Measurements from ENCODE around the gene SETD2.
"Not testable (repeated sequence)": the region's sequence is repeated elsewhere in the genome, so short reads cannot be mapped to it uniquely, and the experiment has no call there.

SETD2 gene, protein sequence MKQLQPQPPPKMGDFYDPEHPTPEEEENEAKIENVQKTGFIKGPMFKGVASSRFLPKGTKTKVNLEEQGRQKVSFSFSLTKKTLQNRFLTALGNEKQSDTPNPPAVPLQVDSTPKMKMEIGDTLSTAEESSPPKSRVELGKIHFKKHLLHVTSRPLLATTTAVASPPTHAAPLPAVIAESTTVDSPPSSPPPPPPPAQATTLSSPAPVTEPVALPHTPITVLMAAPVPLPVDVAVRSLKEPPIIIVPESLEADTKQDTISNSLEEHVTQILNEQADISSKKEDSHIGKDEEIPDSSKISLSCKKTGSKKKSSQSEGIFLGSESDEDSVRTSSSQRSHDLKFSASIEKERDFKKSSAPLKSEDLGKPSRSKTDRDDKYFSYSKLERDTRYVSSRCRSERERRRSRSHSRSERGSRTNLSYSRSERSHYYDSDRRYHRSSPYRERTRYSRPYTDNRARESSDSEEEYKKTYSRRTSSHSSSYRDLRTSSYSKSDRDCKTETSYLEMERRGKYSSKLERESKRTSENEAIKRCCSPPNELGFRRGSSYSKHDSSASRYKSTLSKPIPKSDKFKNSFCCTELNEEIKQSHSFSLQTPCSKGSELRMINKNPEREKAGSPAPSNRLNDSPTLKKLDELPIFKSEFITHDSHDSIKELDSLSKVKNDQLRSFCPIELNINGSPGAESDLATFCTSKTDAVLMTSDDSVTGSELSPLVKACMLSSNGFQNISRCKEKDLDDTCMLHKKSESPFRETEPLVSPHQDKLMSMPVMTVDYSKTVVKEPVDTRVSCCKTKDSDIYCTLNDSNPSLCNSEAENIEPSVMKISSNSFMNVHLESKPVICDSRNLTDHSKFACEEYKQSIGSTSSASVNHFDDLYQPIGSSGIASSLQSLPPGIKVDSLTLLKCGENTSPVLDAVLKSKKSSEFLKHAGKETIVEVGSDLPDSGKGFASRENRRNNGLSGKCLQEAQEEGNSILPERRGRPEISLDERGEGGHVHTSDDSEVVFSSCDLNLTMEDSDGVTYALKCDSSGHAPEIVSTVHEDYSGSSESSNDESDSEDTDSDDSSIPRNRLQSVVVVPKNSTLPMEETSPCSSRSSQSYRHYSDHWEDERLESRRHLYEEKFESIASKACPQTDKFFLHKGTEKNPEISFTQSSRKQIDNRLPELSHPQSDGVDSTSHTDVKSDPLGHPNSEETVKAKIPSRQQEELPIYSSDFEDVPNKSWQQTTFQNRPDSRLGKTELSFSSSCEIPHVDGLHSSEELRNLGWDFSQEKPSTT (N-terminal part only)

DNA sequence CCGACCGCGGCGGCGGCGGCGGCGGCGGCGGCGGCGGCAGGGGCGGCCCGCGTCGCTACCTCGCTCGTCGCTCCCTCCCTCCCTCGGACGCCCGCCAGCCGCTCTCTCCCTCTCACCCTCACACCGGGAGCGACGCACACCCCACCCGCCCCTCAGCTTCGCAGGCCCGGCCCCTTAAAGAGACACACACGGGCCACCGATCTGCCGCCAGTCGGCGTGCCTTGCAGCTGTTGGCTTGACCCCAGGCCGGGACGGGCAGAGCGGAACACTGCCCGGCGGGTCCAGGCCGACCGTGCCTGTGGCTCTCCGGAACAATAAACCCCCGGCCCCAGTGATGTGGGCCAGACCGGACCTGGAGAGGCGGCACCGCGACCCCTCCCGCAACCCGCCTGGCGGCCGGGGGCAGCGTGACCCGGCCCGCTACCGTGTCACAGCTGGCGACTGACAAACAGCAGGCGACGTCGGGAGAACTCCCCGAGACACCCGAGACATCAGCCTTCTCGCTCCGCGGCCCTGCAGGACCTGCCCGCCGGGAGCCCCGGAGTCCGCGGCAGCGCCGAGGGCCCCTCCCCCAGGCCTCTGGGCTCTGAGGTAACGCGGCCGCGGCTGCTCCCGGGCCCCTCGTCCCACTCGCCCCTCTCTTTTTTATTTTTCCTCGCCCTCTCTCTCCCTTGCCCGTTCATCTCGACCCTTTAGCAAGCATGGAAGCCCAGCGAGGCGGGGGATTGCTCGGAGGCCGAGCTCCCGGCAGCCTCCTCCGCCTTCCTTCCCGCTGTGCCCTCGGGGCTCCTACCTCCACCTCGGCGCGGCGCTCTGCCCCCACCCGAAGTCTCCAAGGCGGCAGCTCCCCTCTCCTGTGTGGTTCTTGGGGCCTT lies at the start of gene SETD2:
Gene SETD2, minus strand, starts transcription at position 107 of the 875 bp plus-strand sequence. CDS start 189 bp downstream, outside the sequence.
- peak; percentile 92 for DNase-seq (ENCODE audit: low spot score)

DNA sequence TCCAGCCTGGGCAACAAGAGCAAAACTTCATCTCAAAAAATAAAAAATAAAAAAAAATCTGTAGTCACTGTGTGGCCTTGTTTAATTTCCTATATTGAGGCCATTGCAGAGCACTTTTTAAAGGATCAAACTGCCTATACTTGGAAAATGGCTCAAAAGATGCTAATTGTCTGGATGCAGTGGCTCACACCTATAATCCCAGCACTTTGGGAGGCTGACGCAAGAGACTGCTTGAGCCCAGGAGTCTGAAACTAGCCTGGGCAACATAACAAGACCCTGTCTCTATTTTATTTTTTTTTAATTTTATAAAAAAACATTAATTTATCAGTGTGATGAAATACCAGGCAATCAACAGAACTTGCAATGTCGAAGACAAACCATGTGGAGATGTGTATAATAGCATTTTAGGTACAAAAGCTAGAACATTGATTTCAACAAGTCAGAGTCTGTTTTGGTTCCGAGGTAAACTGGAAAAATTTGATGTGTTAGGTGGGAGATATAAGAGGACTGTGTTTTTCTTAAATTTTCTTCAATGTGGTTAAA lies 47.0 kb upstream of the SETD2 start:
- DNase-seq (ENCODE audit: low spot score), result no peak

DNA sequence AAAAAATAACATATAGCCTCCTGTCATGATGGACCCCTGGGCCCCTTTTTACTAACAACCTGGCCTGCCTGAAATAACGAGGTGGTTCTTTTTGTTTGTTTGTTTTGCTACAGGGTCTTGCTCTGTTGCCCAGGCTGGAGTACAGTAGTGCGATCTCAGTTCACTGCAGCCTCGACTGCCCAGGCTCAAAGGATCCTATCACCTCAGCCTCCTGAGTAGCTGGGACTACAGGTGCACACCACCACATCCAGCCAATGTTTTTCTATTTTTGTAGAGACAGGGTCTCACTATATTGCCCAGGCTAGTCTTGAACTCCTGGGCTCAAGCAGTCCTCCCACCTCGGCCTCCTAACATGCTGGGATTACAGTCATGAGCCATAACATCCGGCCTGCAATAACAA lies 42.1 kb upstream of the SETD2 start:
- DNase-seq (ENCODE audit: low spot score), result not testable (repeated sequence)

DNA sequence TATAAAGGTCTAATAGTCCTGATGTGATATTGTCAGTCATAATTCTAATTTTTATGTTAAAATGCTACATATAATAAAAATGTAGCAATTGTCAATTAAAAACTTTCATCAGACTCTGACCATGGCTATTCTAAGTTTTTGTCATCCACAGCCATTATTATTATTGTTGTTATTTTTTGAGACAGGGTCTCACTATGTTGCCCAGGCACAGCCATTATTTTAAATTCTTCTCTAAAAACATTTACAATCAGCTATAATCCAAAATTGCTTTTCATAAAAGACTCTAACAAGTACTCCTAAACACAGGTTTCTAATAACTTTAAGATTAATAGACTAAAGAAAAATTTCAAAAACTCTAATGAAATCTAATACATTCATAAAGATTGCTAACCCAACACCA lies 41.0 kb upstream of the SETD2 start:
- no peak for DNase-seq (ENCODE audit: low spot score)

DNA sequence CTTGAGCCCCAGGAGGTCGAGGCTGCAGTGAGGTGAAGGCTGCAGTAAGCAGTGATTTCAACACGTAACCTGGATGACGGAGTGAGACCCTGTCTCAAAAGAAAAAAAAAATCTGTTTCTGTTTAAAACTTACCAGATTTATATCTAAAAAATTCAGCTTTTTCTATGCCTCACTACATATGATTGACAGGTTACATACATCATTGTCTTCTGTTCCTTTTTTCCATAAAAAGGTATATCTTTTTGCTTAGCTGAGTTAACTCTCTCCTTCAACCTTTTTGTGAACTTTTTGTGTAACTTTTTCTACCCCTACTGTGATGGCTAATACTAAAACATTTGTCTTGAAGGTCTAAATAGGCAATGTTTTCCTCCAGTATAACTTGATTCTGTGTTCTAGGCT lies 38.6 kb upstream of the SETD2 start:
- no peak for DNase-seq (ENCODE audit: low spot score)

DNA sequence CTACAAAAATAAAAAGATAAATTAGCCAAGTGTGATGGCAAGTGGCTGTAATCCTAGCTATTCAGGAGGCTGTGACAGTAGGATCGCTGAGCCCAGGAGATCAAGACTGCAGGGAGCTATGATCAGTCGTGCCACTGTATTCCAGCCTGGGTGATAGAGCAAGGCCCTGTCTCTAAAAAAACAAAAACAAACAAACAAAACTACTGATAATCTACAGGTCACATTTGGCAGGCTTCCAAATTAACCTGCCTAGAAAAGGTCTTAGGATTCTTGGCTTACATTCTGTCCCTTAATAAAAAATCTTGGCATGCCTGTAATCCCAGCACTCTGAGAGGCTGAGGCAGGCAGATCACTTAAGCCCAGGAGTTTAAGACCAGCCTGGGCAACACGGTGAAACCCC lies 33.4 kb upstream of the SETD2 start:
- DNase-seq (ENCODE audit: low spot score), result no peak

DNA sequence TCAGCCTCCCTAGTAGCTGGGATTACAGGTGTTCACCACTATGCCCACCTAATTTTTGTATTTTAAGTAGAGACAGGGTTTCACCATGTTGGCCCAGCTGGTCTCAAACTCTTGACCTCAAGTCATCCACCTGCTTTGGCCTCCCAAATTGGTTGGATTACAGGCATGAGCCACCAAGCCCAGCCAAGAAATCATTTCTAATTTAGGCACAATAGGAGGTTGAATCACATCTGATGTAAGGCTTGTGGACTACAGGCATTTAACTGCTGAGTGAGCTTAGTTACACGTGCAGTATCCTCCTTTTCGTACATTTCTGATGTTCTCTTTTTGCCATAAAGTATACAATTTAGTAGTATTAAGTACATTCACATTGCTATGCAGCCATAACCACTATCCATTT lies 31.1 kb upstream of the SETD2 start:
- no peak for DNase-seq (ENCODE audit: low spot score)

DNA sequence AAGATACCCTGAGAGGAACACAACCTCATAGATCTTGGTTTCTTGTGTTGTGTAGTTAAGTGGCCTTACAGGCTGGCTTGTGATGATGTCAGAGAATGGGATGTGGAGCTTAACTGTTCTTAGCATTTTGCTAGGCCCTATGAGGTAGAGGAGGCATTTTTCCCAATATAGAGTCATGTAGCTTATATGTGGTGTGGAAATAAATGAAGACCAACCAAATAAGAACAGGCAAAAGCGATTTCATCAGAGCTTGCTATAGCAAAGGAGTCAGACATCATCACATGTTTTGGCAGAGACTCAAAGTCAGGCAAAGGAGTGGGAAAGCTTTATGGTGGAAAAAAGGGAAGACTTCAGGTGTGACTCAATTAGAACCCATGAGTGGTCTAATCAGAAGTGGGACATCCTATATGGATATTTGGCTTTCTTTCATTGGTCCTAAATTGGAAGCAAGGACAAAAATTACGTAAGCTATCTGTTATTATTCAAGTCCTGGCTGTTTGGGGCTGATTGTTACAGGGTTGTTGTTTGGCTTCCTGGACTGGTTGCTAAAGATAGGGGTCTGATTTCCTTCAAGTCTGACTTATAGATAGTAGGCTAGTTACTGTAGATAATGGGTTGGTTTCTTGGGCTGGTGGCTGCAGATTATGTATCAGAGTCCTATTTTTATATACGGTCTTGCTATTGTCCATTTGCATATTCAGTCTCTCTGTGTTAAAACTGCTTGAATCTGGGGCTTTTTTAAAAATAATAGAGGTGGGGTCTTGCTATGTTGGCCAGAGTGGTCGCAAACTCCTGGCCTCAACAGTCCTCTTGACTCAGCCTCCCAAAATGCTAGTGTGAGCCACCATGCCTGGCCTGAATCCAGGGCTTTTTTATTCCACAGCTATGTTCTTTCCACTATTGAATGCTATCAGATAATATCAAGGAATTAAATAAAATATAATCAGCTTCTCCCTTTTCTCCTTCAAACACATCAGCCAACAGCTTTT lies 30.3 kb upstream of the SETD2 start:
- no peak for DNase-seq (ENCODE audit: low spot score)

DNA sequence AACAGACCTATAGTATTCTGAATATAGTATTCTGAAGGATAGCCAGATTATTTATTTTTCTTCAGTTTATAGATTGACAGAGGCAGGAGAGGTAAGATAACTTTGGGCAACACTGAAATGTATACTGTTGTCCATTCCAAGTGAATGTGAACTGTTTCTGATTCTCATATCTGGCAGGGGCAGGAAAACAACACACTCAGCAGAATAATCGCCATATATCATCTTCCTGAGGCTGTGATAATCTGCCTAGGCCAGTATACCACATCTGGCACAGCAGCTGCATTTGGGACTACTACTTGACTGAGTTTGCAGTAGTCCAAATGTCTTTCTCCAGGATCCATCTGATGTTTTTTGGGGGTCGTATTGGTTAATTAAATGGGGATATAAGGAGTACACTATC lies 22.4 kb upstream of the SETD2 start:
- no peak for DNase-seq (ENCODE audit: low spot score)

DNA sequence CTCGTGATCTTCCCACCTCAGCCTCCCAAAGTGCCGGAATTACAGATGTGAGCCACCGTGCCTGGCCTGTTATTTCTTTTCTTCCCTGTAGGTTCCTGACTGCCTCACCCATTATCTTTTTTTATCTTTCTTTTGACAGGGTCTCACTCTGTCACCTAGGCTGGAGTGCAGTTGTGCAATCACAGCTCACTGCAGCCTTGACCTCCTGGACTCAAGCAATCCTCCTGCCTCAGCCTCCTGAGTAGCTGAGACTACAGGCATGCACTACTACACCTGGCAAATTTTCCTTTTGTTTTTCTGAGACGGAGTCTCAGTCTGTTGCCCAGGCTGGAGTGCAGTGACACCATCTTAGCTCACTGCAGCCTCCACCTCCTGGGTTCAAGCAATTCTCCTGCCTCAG lies 17.8 kb upstream of the SETD2 start:
- not testable (repeated sequence) for DNase-seq (ENCODE audit: low spot score)

DNA sequence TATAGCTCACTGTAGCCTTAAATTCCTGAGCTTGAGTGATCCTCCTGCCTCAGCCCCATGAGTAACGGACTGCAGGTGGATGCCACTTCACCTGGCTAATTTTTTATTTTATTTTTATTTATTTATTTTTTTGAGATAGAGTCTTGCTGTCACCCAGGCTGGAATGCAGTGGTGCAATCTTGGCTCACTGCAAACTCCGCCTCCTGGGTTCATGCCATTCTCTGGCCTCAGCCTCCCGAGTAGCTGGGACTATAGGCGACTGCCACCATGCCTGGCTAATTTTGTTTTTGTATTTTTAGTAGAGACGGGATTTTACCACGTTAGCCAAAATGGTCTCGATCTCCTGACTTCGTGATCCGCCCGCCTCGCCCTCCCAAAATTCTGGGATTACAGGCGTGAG lies 16.1 kb upstream of the SETD2 start:
- not testable (repeated sequence) for DNase-seq (ENCODE audit: low spot score)

DNA sequence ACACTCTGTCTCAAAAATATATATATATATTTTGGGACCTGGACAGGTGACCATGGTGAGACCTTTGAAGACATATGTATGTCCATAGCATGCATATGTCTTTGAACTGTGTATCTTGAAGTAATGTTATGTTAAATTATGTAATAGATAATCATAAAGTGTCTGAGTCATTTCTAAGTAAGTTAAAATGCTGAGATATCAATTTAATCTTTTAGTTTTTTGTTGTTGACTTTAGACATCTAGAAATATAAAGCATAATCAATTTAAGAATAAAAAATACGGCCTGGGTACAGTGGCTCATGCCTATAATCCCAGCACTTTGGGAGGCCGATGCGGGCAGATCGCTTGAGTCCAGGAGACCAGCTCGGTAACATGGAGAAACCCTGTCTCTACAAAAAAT lies 12.7 kb upstream of the SETD2 start:
- no peak for DNase-seq (ENCODE audit: low spot score)

DNA sequence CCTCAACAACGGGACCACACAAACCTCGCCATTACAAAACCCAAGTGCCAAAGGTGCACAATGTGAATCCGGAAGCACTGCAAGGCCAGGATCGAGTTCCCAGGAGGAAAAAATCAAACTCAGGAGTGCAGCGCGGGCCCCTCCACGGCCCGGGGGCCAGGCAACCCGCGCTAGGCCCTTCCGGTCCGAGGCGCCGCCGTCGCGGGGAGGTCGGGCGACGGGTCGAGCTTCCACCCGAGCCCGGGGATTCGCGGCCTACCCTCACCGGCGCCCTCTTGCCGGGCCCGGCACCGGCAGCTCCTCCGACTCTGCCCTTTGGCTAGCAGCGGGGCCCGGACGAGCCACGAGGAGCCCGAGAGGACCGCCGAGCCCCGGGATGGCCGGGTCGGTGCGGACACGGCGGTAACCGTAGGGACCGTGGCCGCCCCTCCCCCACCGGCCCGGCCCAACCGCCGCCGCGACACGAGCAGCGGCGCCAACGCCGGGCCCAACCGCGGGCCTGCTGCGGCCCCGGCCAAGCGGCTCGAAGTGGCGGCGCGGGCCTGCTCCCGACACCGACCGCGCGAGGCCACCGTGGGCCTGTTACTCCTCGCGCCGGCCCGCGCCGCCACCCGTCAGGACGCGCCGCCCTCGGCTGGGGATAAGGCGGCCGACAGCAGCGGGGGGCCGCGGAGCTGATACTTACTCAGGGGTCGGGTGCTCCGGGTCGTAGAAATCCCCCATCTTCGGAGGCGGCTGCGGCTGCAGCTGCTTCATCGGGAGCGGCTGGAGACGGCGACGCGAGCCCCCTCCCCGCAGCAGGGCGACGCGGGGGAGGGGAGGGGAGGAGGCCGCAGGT lies 525 bp downstream of the SETD2 start:
- DNase-seq (ENCODE audit: low spot score), result peak; percentile 36

DNA sequence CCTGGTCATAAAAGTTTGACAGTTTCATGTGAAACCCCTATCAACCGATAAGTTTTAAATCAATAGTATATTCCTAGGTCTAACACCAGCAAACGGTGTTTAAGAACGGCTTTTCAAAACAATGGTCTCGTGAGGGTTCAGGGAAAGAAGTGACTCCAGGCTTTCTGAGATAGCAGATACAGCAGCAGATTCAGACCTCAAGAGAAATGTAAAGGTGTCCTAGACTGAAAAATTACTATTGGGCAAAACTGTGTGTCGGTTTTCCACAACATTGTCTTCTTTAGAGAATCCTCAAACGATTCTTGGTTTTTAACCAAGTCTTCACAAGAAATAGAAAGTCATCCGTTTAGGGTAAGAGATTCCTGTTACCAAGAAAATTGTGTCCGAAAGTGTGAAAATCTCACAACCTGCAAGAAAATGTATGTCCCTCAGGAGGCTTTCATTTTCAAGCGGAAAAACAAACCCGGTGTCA lies 1.2 kb downstream of the SETD2 start:
- DNase-seq (ENCODE audit: low spot score), result peak; percentile 20

DNA sequence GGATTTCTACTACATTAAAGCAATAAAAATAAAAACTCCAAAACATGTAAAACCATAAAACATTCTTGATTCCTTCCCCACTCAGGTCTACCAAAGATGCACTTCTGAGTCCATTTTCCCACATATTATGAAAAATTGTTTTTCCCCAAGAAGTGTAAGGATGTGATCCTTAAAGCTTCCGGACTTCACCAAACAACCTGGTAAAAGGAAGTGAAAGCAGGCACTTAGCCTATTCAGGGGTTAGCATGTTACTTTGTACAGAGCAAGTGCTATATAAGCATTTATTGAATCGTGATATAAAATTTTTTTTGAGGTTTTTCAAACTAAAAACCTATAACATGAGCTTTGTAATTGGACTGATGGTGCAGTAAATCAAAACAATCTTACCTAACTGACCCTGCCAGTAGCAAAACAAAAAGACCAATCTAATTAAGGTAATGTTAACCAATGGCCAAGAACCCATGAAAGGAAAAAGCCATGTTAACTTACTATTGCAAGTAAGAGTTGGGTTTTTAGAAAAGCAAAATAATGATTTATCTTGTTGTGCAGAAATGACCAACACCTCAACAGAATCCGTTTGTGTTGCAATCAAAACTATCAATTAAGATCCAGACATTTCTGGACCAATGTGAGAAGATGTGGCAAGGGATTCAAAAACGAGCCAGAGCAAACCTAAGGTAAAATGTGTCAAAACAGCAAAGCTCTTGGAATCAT lies 1.8 kb downstream of the SETD2 start:
- DNase-seq (ENCODE audit: low spot score), result no peak

DNA sequence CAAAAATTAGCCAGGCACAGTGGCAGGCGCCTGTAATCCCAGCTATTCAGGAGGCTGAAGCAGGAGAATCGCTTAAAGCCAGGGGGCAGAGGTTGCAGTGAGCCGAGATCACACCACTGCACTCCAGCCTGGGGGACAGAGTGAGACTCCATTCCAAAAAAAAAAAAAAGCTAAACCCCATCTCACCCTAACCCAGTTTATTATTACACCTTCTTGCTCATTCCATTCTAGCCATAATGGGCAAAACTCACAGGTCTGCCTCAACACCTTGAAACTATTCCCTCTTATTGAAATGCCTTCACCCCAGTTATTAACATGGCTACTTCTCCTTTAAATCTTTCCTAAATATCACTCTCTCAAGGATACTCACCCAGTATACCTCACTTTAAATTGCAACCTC lies 4.1 kb downstream of the SETD2 start:
- DNase-seq (ENCODE audit: low spot score), result no peak

DNA sequence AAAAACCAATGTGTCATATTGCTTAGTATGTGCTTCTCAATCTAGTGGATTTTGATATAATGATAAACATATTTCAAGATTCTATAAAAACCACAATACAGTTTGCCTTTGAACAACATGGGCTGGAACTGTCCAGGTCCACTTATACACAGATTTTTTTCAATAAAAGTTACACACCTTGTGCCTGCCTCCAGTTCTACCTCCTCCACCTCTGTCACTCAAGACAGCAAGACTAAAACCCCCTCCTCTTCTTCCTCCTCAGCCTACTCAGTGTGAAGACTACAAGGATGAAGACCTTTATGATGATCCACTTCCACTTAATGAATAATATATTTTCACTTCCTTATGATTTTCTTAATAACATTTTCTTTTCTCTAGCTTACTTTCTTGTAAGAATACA lies 5.7 kb downstream of the SETD2 start:
- no peak for DNase-seq (ENCODE audit: low spot score)

DNA sequence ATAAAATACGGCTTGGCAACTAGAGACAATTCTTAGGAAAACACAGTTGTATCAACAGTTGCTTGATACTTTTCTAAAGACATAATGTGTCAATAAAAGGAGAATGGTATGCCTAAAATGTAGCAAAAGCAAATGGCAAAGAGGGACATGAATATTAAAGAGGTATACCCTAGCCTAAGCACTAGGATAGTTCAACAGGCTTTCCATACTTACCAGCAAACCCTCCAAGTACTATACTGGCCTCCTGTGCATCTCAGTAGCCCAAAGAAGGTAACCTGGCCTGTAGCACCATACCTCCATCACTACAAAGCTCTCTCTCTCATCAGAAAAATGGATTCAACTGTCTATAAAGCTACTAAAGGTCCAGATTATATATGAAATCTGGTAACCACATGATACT lies 7.5 kb downstream of the SETD2 start:
- DNase-seq (ENCODE audit: low spot score), result no peak
